GM12891 (cell line): ENCODE data around the gene AGFG2.
"Not testable (repeated sequence)": the region's sequence is repeated elsewhere in the genome, so short reads cannot be mapped to it uniquely, and the experiment has no call there.

Experiments
- DNase-seq: peaks from one replicate; pipeline ENCODE4 v3.0.0; 2011; ENCODE audit warnings: low spot score; ENCODE audit not compliant: insufficient read length
- FAIRE-seq: peaks from 2 replicates; lab custom pipeline; 2011; peaks lifted over from hg19 to GRCh38; lab: Jason Lieb, UNC
- PAX5 ChIP-seq: IDR thresholded peaks from 2 replicates; pipeline ENCODE4 v1.6.1; 2011; ENCODE audit warnings: low read length, moderate library complexity, mild to moderate bottlenecking; ENCODE audit not compliant: insufficient read depth, severe bottlenecking
- POLR2A ChIP-seq: IDR thresholded peaks from 2 replicates; pipeline ENCODE4 v1.6.1; 2011; ENCODE audit warnings: low read depth, low read length, control low read depth
- POLR2AphosphoS5 ChIP-seq: IDR thresholded peaks from 2 replicates; pipeline ENCODE4 v1.6.1; 2011; ENCODE audit warnings: low read depth, low read length, control low read depth
- POU2F2 ChIP-seq: IDR thresholded peaks from 2 replicates; pipeline ENCODE4 v1.6.1; 2011; ENCODE audit warnings: low read depth, mild to moderate bottlenecking, control low read depth, low read length, moderate library complexity
- SPI1 ChIP-seq: IDR thresholded peaks from 2 replicates; pipeline ENCODE4 v1.6.1; 2011; ENCODE audit warnings: low read depth, low read length, control low read depth
- TAF1 ChIP-seq: IDR thresholded peaks from 2 replicates; pipeline ENCODE4 v1.6.1; 2011; ENCODE audit warnings: low read depth, low read length, control low read depth

Gene AGFG2

GRCh38 chr7:100553032-100553431, 14.0 kb downstream of the AGFG2 start:
- FAIRE-seq, result no peak

DNA sequence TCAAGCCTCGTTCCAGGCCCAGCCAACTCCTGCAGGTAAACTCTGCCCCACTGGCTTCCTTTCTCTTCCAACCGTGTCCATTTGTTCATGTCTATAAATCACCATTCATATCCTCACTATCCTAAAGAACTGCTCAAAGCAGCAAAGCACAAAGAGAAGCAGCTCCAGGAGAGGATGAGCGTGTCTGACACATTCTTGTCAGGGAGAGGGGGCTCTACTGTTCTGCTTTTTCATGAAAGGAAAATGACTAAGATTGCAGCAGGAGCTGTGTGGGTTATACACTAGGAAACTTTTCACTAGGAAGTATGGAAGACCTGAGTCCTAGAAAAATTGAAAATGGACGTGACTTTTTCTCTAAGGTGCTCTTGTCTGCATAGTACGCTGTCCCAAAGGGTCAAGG, 16.7 kb downstream of the AGFG2 start:
- no peak for TF ChIP-seq TAF1
- no peak for TF ChIP-seq PAX5
- TF ChIP-seq POLR2AphosphoS5, result no peak
- no peak for TF ChIP-seq POU2F2
- no peak for TF ChIP-seq SPI1
- no peak for TF ChIP-seq POLR2A
- FAIRE-seq (no peak), DNase-seq (no peak)

More at GRCh38 chr7:100553032-100553431, 14.0 kb downstream of the AGFG2 start:
- no peak for DNase-seq
- TF ChIP-seq POLR2AphosphoS5 (no peak), TAF1 (no peak), PAX5 (no peak), POLR2A (no peak), SPI1 (no peak), POU2F2 (no peak)

DNA sequence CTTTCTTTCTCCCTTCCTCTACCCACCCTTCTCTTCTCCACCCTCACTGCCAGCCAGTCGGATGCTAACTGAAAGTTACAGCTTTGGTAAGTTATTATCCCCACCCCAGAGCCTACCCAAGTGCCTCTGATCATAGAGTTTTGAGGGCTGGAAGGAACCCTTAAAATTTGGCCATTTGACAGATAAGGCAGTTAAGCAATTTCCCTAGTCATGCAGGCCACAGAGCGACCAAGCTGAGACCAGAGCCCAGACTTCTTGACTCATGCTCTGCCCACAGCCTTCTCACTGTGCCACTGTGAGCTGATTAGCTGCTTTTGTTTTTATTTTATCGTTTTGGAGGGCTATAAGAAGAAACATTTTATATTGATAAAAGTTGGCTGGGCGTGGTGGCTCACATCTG, 17.5 kb downstream of the AGFG2 start:
- DNase-seq, result no peak
- TF ChIP-seq POU2F2, result no peak
- TF ChIP-seq SPI1, result no peak
- TF ChIP-seq PAX5, result no peak
- TF ChIP-seq POLR2A, result no peak
- TF ChIP-seq TAF1, result no peak
- no peak for TF ChIP-seq POLR2AphosphoS5
- no peak for FAIRE-seq

DNA sequence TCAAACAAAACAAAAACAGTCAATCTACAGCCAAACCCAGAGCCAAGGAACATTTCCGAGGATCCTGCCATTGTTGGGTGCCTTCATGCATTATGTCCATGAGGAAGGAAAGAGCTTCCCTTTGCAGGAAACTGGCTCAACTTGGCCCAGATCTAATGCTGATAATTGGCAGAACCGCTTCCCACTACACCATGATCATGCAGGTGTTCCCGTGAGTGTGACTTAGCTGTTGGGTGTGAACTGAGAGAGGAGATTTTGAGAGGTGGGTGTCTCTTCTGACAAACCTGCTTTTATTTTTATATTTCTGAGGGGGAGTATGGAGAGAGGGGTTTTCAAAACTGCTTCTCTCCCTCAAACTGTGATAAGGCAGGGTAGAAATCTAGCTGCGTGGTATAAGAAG, 20.1 kb downstream of the AGFG2 start:
- DNase-seq, result no peak
- TF ChIP-seq POLR2AphosphoS5 (no peak), TAF1 (no peak), PAX5 (no peak), POLR2A (no peak), SPI1 (no peak), POU2F2 (no peak)
- FAIRE-seq, result no peak

DNA sequence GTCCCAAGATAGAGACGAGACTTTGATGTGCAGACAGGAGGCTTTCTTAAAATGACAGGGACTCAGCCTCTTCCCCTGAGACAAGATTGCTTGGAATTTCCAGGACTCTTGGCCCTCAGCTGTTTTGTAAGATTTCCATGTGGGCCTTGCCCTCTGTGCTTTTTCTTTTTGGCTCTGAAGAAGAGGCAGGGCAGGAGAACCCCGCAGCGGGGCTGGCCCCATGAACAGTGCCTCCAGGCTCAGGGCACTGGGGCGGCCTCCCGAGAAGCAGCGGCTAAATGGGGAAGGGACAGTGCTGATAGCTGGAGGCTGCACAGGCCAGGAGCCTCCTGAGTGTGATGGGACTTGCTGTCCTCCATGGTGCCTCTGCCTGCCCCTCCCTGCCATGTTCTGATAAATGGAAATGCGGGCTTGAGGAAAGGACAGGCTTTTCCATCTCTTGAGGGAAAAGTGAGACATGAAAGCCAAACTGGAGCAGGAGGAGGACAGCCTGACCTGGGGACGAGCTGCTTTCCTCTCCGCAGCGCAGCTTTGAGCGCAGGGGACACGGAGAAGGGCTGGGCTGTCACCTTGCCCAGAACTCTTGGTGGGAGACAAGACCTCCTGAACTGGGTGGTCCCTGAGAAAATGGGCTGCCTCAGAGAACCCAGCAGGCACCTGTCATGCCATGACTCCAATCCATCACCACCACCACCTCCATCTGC, 22.6 kb downstream of the AGFG2 start:
- DNase-seq (no peak), FAIRE-seq (no peak)
- TF ChIP-seq TAF1 (no peak), POLR2AphosphoS5 (no peak), PAX5 (no peak), SPI1 (no peak), POLR2A (no peak), POU2F2 (no peak)

GRCh38 chr7:100562195-100563099, 23.4 kb downstream of the AGFG2 start:
- no peak for FAIRE-seq
- TF ChIP-seq POLR2A, result no peak
- no peak for TF ChIP-seq POLR2AphosphoS5
- no peak for TF ChIP-seq SPI1
- no peak for TF ChIP-seq POU2F2
- TF ChIP-seq TAF1, result no peak
- TF ChIP-seq PAX5, result no peak

GRCh38 chr7:100563100-100563564, 24.1 kb downstream of the AGFG2 start:
- DNase-seq (no peak), FAIRE-seq (no peak)
- TF ChIP-seq SPI1 (no peak), PAX5 (no peak), POLR2AphosphoS5 (no peak), TAF1 (no peak), POU2F2 (no peak), POLR2A (no peak)

More at GRCh38 chr7:100562195-100563099, 23.4 kb downstream of the AGFG2 start:
- no peak for DNase-seq

DNA sequence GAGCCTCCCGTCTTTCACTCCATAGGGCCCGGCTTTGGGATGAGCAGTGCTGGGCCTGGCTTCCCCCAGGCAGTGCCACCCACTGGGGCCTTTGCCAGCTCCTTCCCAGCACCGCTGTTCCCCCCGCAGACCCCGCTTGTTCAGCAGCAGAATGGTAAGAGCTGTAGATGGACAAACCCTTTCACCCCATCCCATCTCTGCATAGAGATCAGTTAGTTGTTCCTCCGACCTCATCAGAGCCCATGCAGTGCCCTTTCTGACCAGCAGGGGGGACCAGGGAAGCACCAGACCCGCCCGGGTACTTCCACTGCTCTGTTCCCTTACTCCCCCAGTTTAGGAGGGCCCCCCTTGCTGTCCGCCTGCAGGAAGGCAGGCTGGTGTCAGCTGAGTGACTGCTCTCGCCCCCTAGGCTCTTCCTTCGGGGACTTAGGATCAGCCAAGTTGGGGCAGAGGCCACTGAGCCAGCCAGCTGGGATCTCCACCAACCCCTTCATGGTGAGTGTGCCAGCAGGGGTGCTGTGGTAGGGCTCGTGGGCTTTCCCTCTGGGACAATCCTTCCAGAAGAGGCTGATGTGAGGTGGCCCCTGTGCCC, 24.9 kb downstream of the AGFG2 start:
- peak; percentile 79 for DNase-seq
- FAIRE-seq, result peak; percentile 78
- TF ChIP-seq SPI1 (no peak), TAF1 (no peak), PAX5 (no peak), POU2F2 (no peak), POLR2AphosphoS5 (no peak), POLR2A (no peak)

- FAIRE-seq, DNase-seq: not testable (repeated sequence)
These were observed 25.4 kb downstream of the AGFG2 start for GRCh38 chr7:100564405-100564804.
